LNCaP clone FGC (cell line): ENCODE results near the gene NDFIP2.

ENCODE experiments used
- DNase-seq: peaks from one replicate; pipeline ENCODE4 v3.0.0-alpha.2; 2011; ENCODE audit warnings: low read depth
- H3K4me3 ChIP-seq: 2 replicates; pipeline ENCODE4 v1.5.1; 2011; ENCODE audit warnings: mild to moderate bottlenecking, low read depth, low read length, control low read depth
- CTCF ChIP-seq: IDR thresholded peaks from 2 replicates; pipeline ENCODE4 v1.5.1; 2012; ENCODE audit warnings: mild to moderate bottlenecking; ENCODE audit not compliant: control insufficient read depth, insufficient read depth; ENCODE audit errors: extremely low read depth

The NDFIP2 gene

GRCh38 chr13:79500829-79501228 is 19.9 kb downstream of the NDFIP2 start:
- DNase-seq, result no peak
- TF ChIP-seq CTCF, result no peak
- H3K4me3 ChIP-seq, result no peak overlapping the region

- H3K4me3 ChIP-seq, result no peak overlapping the region
- TF ChIP-seq CTCF, result no peak
- DNase-seq, result no peak
Measured at GRCh38 chr13:79501538-79502232, 20.7 kb downstream of the NDFIP2 start.

- H3K4me3 ChIP-seq, result no peak overlapping the region
- TF ChIP-seq CTCF, result no peak
- DNase-seq, result no peak
Measured at GRCh38 chr13:79502859-79503468, 22.0 kb downstream of the NDFIP2 start.

- no peak overlapping the region for H3K4me3 ChIP-seq
- TF ChIP-seq CTCF, result no peak
- no peak for DNase-seq
Measured at GRCh38 chr13:79503473-79504017, 22.6 kb downstream of the NDFIP2 start.

GRCh38 chr13:79508224-79508961 is 27.4 kb downstream of the NDFIP2 start:
- H3K4me3 ChIP-seq, result no peak overlapping the region
- no peak for TF ChIP-seq CTCF
- DNase-seq, result no peak

- H3K4me3 ChIP-seq, result no peak overlapping the region
- TF ChIP-seq CTCF, result no peak
- no peak for DNase-seq
Measured at GRCh38 chr13:79511611-79512010, 30.7 kb downstream of the NDFIP2 start.
